Heart right ventricle (tissue), 16 donors: ENCODE data around the gene SEMA5A. TPM values are rescaled to one million over a fixed set of nuclear protein-coding genes. Genes with fewer than 3 reads are reported as not detected.

Source experiments
- ATAC-seq, 8 donors: fragments of 200-7000 bp; cut with Tn5 transposase; one replicate each; pipeline ENCODE4 v1.9.1; 2020; ENCODE audit warnings: mild to moderate bottlenecking in 8 of 8, moderate library complexity in 8 of 8, moderate number of reproducible peaks in 1 of 8
- DNase-seq, 2 donors: peaks; one replicate each; pipeline ENCODE4 v3.0.0-alpha.2; 2020
- H3K27ac ChIP-seq, 10 donors: fragments of 200-600 bp; sonication (generic) in 2 of 10; one replicate each; pipeline versions ENCODE4 v1.5.0 to v1.8.0; 2020 to 2022; ENCODE audit warnings: mild to moderate bottlenecking in 3 of 10
- H3K27me3 ChIP-seq, 7 donors: fragments of 200-600 bp; one replicate each; pipeline ENCODE4 v1.8.0; 2021 to 2022; ENCODE audit warnings: mild to moderate bottlenecking in 2 of 7
- H3K36me3 ChIP-seq, 9 donors: fragments of 200-600 bp; sonication (generic) in 1 of 9; one replicate each; pipeline versions ENCODE4 v1.5.0 to v1.8.0; 2020 to 2022; ENCODE audit warnings: mild to moderate bottlenecking in 2 of 9
- H3K4me1 ChIP-seq, 9 donors: fragments of 200-600 bp; sonication (generic) in 1 of 9; one replicate each; pipeline versions ENCODE4 v1.5.0 to v1.8.0; 2020 to 2022; ENCODE audit warnings: mild to moderate bottlenecking in 4 of 9
- H3K4me3 ChIP-seq, 10 donors: fragments of 200-600 bp; sonication (generic) in 2 of 10; one replicate each; pipeline versions ENCODE4 v1.5.0 to v1.8.0; 2020 to 2022; ENCODE audit warnings: mild to moderate bottlenecking in 7 of 10, moderate library complexity in 2 of 10
- H3K9me3 ChIP-seq, 11 donors: fragments of 200-600 bp in 10 of 11; sonication (generic) in 2 of 11; one replicate each; pipeline versions ENCODE4 v1.5.0 to v1.8.0; 2013 to 2022; ENCODE audit warnings: mild to moderate bottlenecking in 2 of 11, control low read depth in 1 of 11, moderate library complexity in 1 of 11
- WGBS, 2 donors: extraction: QIAGEN DNeasy Blood & Tissue Kit; methylation state at CpG; one replicate each; pipeline ENCODE4 v1.1.7; 2013; ENCODE audit warnings: inconsistent platforms in 1 of 2; 5-methylcytosine and 5-hydroxymethylcytosine counted together
- intact Hi-C, 10 donors: fragments of 100-400 bp; cut with DNase I; formaldehyde crosslinking; loops; one replicate each; pipeline versions ENCODE4 v1.11.1 to v1.14.2; 2022
- polyA plus RNA-seq, 2 donors: library from polyadenylated mRNA; stranded (reverse); fragments of 200-250 nt; gene quantifications; one replicate each; pipeline ENCODE4 v1.2.3, GENCODE V29; 2013
- total RNA-seq, 10 donors: library from RNA; stranded (reverse); fragmentation: NEBNext Ultra II Directional in 3 of 10; extraction: Animal tissue kit (Norgen Biotek cat#: 25700) in 3 of 10; gene quantifications; one replicate each; pipeline versions ENCODE4 v1.2.1 to v1.2.4, GENCODE V29; 2021 to 2023
- TF ChIP-seq, protein P1 (sequence below), 9 donors: fragments of 200-600 bp; sonication (generic) in 2 of 9; IDR thresholded peaks; one replicate each; pipeline versions ENCODE4 v1.5.0 to v1.8.0; 2021 to 2022; ENCODE audit warnings: antibody characterized with exemption in 9 of 9, mild to moderate bottlenecking in 5 of 9, moderate library complexity in 1 of 9
- donor health status: Arrhythmogenic right ventricular cardiomyopathy.
- donor health status: ischemic (EF 13 %, LVEDD 7.1; RV severe dilation, severe dysfunction).
- donor health status: healthy with polysubstance abuse.
- donor health status: DM: no; HTN: yes; CAD: no.
- donor health status: DM: no; HTN: no; CAD: no.
- donor health status: ischemic (EF 25% LVEDD 6.9; RV normal size, moderate dysfunction).
- donor health status: ischemic (EF 25% LVEDD 5.7; RV mildly dilated, moderate dysfunction).
- donor health status: healthy.
- donor health status: DM: yes; HTN: yes; CAD: no.
- donor health status: Ischemic cardiomyopathy.
- donor health status: ischemic (EF 35%, LVEDD 5.7; RV mildly dilated, moderate dysfunction).
- donor health status: nonischemic (EF 11% LVEDD 7.7; RV severe dilation, severe dysfunction).
- donor health status: DM: yes; HTN: yes; CAD: no.
- donor health status: PGD.
- donor health status: ischemic (EF 29% LVEDD 5.4; RV normal size, mild dysfunction).
- donor health status: nonischemic (EF 23%, LVEDD 6.1; RV moderate dilation, normal function).

Gene SEMA5A
- total and polyA plus RNA-seq, 12 donors = 1.9 to 71.5 (median 48.0) TPM

DNA sequence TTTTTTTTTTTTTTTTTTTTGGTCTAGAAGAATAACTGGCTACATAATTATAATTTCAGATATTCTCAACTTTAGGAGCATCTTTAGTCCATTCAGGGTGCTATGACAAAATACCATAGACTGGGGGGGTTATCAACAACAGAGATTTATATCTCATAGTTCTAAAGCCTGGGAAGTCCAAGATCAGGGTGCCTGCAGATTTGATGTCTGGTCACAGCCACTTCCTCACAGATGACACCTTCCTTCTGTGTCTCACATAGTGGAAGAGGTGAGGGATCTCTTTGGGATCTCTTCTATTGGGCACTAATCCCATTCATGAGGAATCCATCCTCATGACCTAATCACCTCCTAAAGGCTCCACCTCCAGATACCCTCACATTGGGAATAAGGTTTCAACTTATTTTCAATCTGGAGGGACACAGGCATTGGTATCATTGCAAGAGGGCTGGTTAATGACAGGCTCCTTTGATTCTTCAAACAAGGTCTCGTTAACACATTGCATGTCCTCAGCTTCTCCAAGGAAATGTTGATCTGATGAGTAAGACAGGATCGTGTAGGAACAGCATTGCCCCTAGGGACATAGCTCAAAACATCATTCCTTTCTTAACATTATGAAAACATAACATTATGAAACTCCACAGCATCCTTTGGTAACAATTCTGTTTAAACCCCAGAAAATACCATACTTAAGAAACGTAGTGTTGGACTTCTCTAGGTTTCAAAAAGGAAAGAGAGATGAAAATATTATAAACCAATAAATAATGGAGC lies 372.4 kb downstream of the SEMA5A start:
- Histone ChIP-seq H3K4me1 (no peaks in the 10 kb centered on the region), H3K27me3 (no peaks in the 10 kb centered on the region), H3K27ac (no peak overlapping the region), H3K9me3 (peaks cover 0 to 9% (median 0%) of the 10 kb centered on the region in 11 donors), H3K36me3 (peaks cover 0 to 18% (median 0%) of the 10 kb centered on the region in 9 donors), H3K4me3 (no peak overlapping the region)
- ATAC-seq (peak in 1 of 8 donors; percentile 35), DNase-seq (no peak)
- WGBS, 2 donors = 45 to 48% methylated on average over 3 of the region's 3 CpGs
- TF ChIP-seq, protein P1, sequence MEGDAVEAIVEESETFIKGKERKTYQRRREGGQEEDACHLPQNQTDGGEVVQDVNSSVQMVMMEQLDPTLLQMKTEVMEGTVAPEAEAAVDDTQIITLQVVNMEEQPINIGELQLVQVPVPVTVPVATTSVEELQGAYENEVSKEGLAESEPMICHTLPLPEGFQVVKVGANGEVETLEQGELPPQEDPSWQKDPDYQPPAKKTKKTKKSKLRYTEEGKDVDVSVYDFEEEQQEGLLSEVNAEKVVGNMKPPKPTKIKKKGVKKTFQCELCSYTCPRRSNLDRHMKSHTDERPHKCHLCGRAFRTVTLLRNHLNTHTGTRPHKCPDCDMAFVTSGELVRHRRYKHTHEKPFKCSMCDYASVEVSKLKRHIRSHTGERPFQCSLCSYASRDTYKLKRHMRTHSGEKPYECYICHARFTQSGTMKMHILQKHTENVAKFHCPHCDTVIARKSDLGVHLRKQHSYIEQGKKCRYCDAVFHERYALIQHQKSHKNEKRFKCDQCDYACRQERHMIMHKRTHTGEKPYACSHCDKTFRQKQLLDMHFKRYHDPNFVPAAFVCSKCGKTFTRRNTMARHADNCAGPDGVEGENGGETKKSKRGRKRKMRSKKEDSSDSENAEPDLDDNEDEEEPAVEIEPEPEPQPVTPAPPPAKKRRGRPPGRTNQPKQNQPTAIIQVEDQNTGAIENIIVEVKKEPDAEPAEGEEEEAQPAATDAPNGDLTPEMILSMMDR (IDR thresholded peaks at IDR 0.05) = no peak
- intact Hi-C loops = no loop called here

DNA sequence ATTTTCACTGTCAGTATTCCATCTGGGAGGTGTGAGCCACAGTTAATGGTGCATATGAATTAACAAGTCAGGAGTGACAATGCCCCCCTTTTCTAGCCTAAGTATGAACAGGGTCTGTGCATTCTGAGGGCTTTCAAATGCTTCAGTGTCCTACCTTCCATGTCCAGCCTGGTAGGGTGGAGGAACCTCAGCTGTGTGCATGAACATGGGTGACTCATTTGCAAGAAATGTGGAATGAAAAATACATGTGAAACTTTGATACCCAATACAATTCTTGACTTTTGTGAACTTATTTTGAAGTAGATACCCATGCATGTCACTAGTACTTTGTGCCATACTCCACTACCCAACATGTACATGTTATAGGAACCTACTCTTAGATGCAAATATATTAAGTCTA lies 375.8 kb downstream of the SEMA5A start:
- Histone ChIP-seq H3K4me3 (no peak overlapping the region), H3K36me3 (peaks cover 0 to 3% (median 0%) of the 10 kb centered on the region in 9 donors), H3K4me1 (no peaks in the 10 kb centered on the region), H3K27ac (no peak overlapping the region), H3K27me3 (no peaks in the 10 kb centered on the region), H3K9me3 (peaks cover 0 to 3% (median 0%) of the 10 kb centered on the region in 11 donors)
- intact Hi-C loops = no loop called here
- no peak for DNase-seq
- TF ChIP-seq, protein P1 (IDR thresholded peaks at IDR 0.05) = no peak
- no peak for ATAC-seq

DNA sequence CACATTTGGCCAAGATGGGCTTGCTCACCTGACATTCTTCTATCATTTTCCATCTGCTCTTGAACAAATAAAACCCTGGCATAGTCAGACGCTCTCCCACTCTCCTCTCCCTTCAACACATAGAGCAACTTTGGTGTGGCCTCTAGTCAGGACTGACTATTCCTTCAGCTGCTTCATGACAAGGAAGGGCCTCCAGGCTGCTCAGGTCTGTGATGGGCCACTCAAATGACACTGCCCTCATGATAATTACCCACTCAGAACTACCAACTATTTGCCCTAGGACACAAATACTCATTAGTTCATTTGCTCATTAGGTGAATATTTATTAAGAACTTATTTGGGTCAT lies 376.3 kb downstream of the SEMA5A start:
- TF ChIP-seq, protein P1 (IDR thresholded peaks at IDR 0.05) = no peak
- Histone ChIP-seq H3K4me1 (no peaks in the 10 kb centered on the region), H3K27me3 (no peaks in the 10 kb centered on the region), H3K36me3 (peaks cover 0 to 3% (median 0%) of the 10 kb centered on the region in 9 donors), H3K27ac (no peak overlapping the region), H3K4me3 (no peak overlapping the region), H3K9me3 (peaks cover 0 to 3% (median 0%) of the 10 kb centered on the region in 11 donors)
- 60 to 77% methylated on average over 1 of the region's 1 CpG for WGBS, 2 donors
- no peak for ATAC-seq
- no peak for DNase-seq
- intact Hi-C loops = no loop called here

DNA sequence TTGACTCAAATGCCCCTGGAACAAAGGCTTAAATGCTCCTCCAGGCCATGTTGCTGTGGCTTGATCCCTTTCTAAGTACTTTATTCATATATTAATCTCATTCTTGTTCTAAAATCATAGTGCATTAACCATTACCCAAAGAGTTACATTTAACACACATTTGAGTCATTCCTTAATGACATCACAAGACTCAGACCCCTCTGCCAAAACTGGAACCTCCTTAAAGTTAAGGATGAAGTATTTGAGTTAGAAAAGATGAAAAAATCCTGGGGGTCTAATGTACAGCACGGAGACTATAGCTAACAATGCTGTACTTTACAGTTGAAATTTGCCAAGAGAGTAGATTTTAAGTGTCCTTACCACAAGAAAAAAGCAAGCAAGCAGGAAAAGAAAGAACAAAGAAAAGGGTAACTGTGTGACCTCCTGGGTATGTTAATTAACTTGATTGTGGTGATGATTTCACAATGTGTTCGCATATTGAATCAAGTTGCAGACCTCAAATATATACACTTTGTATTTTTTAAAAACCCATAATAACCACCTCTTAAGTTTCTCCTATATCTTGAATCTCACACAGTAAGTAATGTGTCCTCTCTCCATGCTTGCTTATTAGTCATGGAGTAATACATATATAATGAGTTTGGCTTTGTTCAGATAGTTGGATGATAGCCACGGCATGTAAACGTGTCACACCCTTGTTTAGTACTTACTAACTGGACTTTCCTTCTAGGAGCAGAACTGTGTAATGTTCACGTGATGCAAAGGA lies 376.9 kb downstream of the SEMA5A start:
- Histone ChIP-seq H3K27ac (no peak overlapping the region), H3K9me3 (peaks cover 0 to 3% (median 0%) of the 10 kb centered on the region in 11 donors), H3K4me3 (no peak overlapping the region), H3K4me1 (no peaks in the 10 kb centered on the region), H3K36me3 (peaks cover 0 to 3% (median 0%) of the 10 kb centered on the region in 9 donors), H3K27me3 (no peaks in the 10 kb centered on the region)
- TF ChIP-seq, protein P1 (IDR thresholded peaks at IDR 0.05) = no peak
- ATAC-seq (no peak), DNase-seq (no peak)
- intact Hi-C loops = no loop called here
- 68 to 75% methylated on average over 5 of the region's 5 CpGs for WGBS, 2 donors
